Loucy (cell line): Measurements from ENCODE around the gene PRKCQ.

ENCODE experiments used
- H2AFZ ChIP-seq: fragments of 200-600 bp; sonication (generic); 2 replicates; pipeline ENCODE4 v1.6.0; 2016; ENCODE audit warnings: antibody characterized with exemption, mild to moderate bottlenecking, low read length, moderate library complexity
- H3F3A ChIP-seq: fragments of 200-600 bp; 2 replicates; pipeline ENCODE4 v1.6.0; 2016; ENCODE audit warnings: antibody characterized with exemption, low read depth, mild to moderate bottlenecking
- H3K27me3 ChIP-seq: fragments of 200-600 bp; sonication (generic); 2 replicates; pipeline ENCODE4 v1.6.1; 2014; ENCODE audit warnings: low read length, mild to moderate bottlenecking; ENCODE audit not compliant: insufficient read depth, poor library complexity, severe bottlenecking
- H3K36me3 ChIP-seq: fragments of 200-600 bp; sonication (generic); 2 replicates; pipeline ENCODE4 v1.6.1; 2016; ENCODE audit warnings: low read length; ENCODE audit not compliant: insufficient read depth
- H3K4me1 ChIP-seq: fragments of 200-600 bp; sonication (generic); 2 replicates; pipeline ENCODE4 v1.5.1; 2014; ENCODE audit warnings: low read length, mild to moderate bottlenecking; ENCODE audit not compliant: insufficient read depth, poor library complexity, severe bottlenecking
- H3K4me2 ChIP-seq: fragments of 200-600 bp; sonication (generic); 2 replicates; pipeline ENCODE4 v1.6.0; 2014; ENCODE audit warnings: antibody characterized with exemption, low read length, low read depth, mild to moderate bottlenecking; ENCODE audit not compliant: poor library complexity, severe bottlenecking
- H3K4me3 ChIP-seq: fragments of 200-600 bp; sonication (generic); 2 replicates; pipeline ENCODE4 v1.5.1; 2014; ENCODE audit warnings: low read length, mild to moderate bottlenecking, mixed read lengths; ENCODE audit not compliant: poor library complexity, severe bottlenecking
- H3K79me2 ChIP-seq: fragments of 200-600 bp; sonication (generic); 2 replicates; pipeline ENCODE4 v1.6.1; 2014; ENCODE audit warnings: low read length; ENCODE audit not compliant: insufficient read depth
- H3K9ac ChIP-seq: fragments of 200-600 bp; sonication (generic); 2 replicates; pipeline ENCODE4 v1.6.0; 2014; ENCODE audit warnings: mild to moderate bottlenecking, low read depth, low read length, moderate library complexity; ENCODE audit not compliant: poor library complexity, severe bottlenecking
- H3K9me2 ChIP-seq: fragments of 200-600 bp; sonication (generic); replicated peaks from 2 replicates; pipeline ENCODE4 v1.6.1; 2016; ENCODE audit warnings: low read depth, low read length, mixed read lengths
- H3K9me3 ChIP-seq: fragments of 200-600 bp; sonication (generic); 2 replicates; pipeline ENCODE4 v1.6.1; 2014; ENCODE audit warnings: mild to moderate bottlenecking, antibody characterized with exemption, low read length, low read depth; ENCODE audit not compliant: insufficient read depth
- H4K20me1 ChIP-seq: fragments of 200-600 bp; sonication (generic); 2 replicates; pipeline ENCODE4 v1.6.0; 2014; ENCODE audit warnings: antibody characterized with exemption, low read length, mild to moderate bottlenecking; ENCODE audit not compliant: insufficient read depth, poor library complexity, severe bottlenecking
- CTCF ChIP-seq: fragments of 200-600 bp; sonication (generic); conservative IDR thresholded peaks from 2 replicates; pipeline ENCODE4 v1.5.1; 2014; ENCODE audit warnings: mild to moderate bottlenecking, antibody characterized with exemption, low read length
- EZH2phosphoT487 ChIP-seq: fragments of 200-600 bp; IDR thresholded peaks from 2 replicates; pipeline ENCODE4 v1.6.1; 2018; ENCODE audit warnings: antibody characterized with exemption, mild to moderate bottlenecking, moderate library complexity, borderline replicate concordance

Gene PRKCQ

GRCh38 chr10:6457376-6457775, 122.7 kb downstream of the PRKCQ start:
- TF ChIP-seq CTCF (no peak), EZH2phosphoT487 (no peak)
- peaks cover 85% of the 10 kb centered on the region for H3K36me3 ChIP-seq
- H3F3A ChIP-seq, result no peaks in the 10 kb centered on the region
- no peaks in the 10 kb centered on the region for H3K27me3 ChIP-seq
- H3K9me3 ChIP-seq, result peaks cover 3% of the 10 kb centered on the region; the same call in 1 of the 2 replicates
- no peak overlapping the region for H3K4me2 ChIP-seq
- no peak overlapping the region for H3K9ac ChIP-seq
- no peaks in the 10 kb centered on the region for H4K20me1 ChIP-seq
- no peaks in the 10 kb centered on the region for H3K79me2 ChIP-seq
- H2AFZ ChIP-seq, result no peak overlapping the region
- no peak overlapping the region for H3K4me3 ChIP-seq
- H3K9me2 ChIP-seq, result no peaks in the 10 kb centered on the region
- H3K4me1 ChIP-seq, result no peaks in the 10 kb centered on the region

- no peaks in the 10 kb centered on the region for H3F3A ChIP-seq
- H3K4me3 ChIP-seq, result no peak overlapping the region
- H3K27me3 ChIP-seq, result no peaks in the 10 kb centered on the region
- H3K79me2 ChIP-seq, result no peaks in the 10 kb centered on the region
- H2AFZ ChIP-seq, result no peak overlapping the region
- no peak overlapping the region for H3K9ac ChIP-seq
- no peaks in the 10 kb centered on the region for H4K20me1 ChIP-seq
- H3K4me1 ChIP-seq, result no peaks in the 10 kb centered on the region
- no peak for TF ChIP-seq CTCF
- no peak for TF ChIP-seq EZH2phosphoT487
- peaks cover 72% of the 10 kb centered on the region for H3K36me3 ChIP-seq
- H3K9me3 ChIP-seq, result peaks cover 3% of the 10 kb centered on the region; the same call in 1 of the 2 replicates
- H3K9me2 ChIP-seq, result no peaks in the 10 kb centered on the region
- H3K4me2 ChIP-seq, result no peak overlapping the region
Measured at GRCh38 chr10:6456067-6456466, 124.0 kb downstream of the PRKCQ start.

- Histone ChIP-seq H3K27me3 (no peaks in the 10 kb centered on the region), H2AFZ (no peak overlapping the region), H3K79me2 (no peaks in the 10 kb centered on the region), H4K20me1 (no peaks in the 10 kb centered on the region), H3K4me2 (no peak overlapping the region), H3K36me3 (peaks cover 67% of the 10 kb centered on the region), H3K9ac (no peak overlapping the region), H3K9me2 (no peaks in the 10 kb centered on the region), H3K9me3 (peaks cover 3% of the 10 kb centered on the region; the same call in 1 of the 2 replicates), H3K4me3 (no peak overlapping the region), H3K4me1 (no peaks in the 10 kb centered on the region), H3F3A (no peaks in the 10 kb centered on the region)
- TF ChIP-seq EZH2phosphoT487, result no peak
- no peak for TF ChIP-seq CTCF
Measured at GRCh38 chr10:6455592-6455991, 124.5 kb downstream of the PRKCQ start.
